Breast epithelium (tissue), 4 donors: Measurements from ENCODE around the gene IL31. TPM values are rescaled to one million over a fixed set of nuclear protein-coding genes. Genes with fewer than 3 reads are reported as not detected.

Experiments used
- DNase-seq, 2 donors: peaks; one replicate each; pipeline ENCODE4 v3.0.0-alpha.2; 2019; ENCODE audit warnings: low spot score in 2 of 2
- H3K27ac ChIP-seq, 2 donors: fragments of 200-600 bp; sonication (generic) in 1 of 2; one replicate each; pipeline ENCODE4 v1.5.1; 2016 to 2019; ENCODE audit warnings: mild to moderate bottlenecking in 1 of 2
- H3K27me3 ChIP-seq, 2 donors: fragments of 200-600 bp; sonication (generic) in 1 of 2; one replicate each; pipeline versions ENCODE4 v1.5.1 to v1.6.0; 2017 to 2019; ENCODE audit warnings: control low read depth in 1 of 2, mild to moderate bottlenecking in 1 of 2
- H3K36me3 ChIP-seq: fragments of 200-600 bp; one replicate; pipeline ENCODE4 v1.5.1; 2019
- H3K4me1 ChIP-seq, 2 donors: fragments of 200-600 bp; sonication (generic); one replicate each; pipeline ENCODE4 v1.5.1; 2016 to 2019; ENCODE audit warnings: control low read depth in 1 of 2
- H3K4me3 ChIP-seq, 3 donors: fragments of 200-600 bp; sonication (generic); 1 replicate in 2 of 3; 2 replicates in 1 of 3; pipeline ENCODE4 v1.5.1; 2016 to 2019; ENCODE audit warnings: mild to moderate bottlenecking in 3 of 3, moderate library complexity in 2 of 3
- H3K9me3 ChIP-seq, 2 donors: fragments of 200-600 bp; sonication (generic) in 1 of 2; one replicate each; pipeline ENCODE4 v1.5.1; 2016 to 2019; ENCODE audit warnings: control low read depth in 1 of 2
- POLR2A ChIP-seq: fragments of 450-650 bp; IDR thresholded peaks from one replicate; pipeline ENCODE4 v1.6.1; 2016; ENCODE audit warnings: antibody characterized with exemption, mild to moderate bottlenecking, moderate library complexity
- POLR2AphosphoS5 ChIP-seq, 3 donors: sonication (generic); formaldehyde crosslinking; IDR thresholded peaks; one replicate each; pipeline ENCODE4 v1.6.1; 2017; ENCODE audit warnings: antibody characterized with exemption in 3 of 3
- intact Hi-C: fragments of 100-400 bp; cut with DNase I; formaldehyde crosslinking; loops from one replicate; pipeline ENCODE4 v1.15.1; 2023; ENCODE audit warnings: low total_unique reads
- total RNA-seq, 3 donors: library from RNA; depleted of rRNA; stranded (reverse); fragments of >200 nt; gene quantifications; one replicate each; pipeline ENCODE4 v1.1.0, GENCODE V29; 2016
- TF ChIP-seq, protein P1 (sequence below), 3 donors: fragments of 450-650 bp; IDR thresholded peaks; one replicate each; pipeline ENCODE4 v1.5.1; 2016 to 2017; ENCODE audit warnings: antibody characterized with exemption in 3 of 3, mild to moderate bottlenecking in 3 of 3, moderate library complexity in 3 of 3

Gene IL31
- total RNA-seq, 3 donors from 2014 or later: not detected

DNA sequence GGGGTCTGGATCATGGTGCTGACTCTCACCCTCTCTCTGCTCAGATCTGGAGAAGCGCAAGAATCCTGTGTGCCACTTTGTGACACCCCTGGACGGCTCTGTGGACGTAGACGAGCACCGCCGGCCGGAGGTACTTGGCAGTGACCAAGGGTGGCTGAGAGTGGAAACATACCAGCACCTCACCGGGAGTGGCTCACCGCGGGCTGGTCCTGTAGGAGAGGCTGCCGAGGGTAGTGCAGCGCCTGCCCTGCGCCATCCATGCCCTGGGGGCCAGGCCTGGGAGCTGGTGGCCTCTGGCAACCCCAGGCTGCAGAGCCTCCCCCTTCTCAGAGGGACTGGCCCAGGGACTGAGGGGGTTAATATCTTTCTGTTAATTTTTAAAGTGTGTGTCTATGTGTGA, 46.2 kb downstream of the IL31 start:
- intact Hi-C loops: loop anchor here (5.0 kb wide), 1 partner anchor 94 kb away; no protein-coding TSS in a partner anchor
- Histone ChIP-seq H3K4me3 (no peak overlapping the region), H3K9me3 (no peaks in the 10 kb centered on the region), H3K27ac (no peak overlapping the region), H3K36me3 (peaks cover 2% of the 10 kb centered on the region), H3K27me3 (no peaks in the 10 kb centered on the region), H3K4me1 (peaks cover 0 to 3% of the 10 kb centered on the region in 2 donors)
- DNase-seq: no peak
- TF ChIP-seq POLR2A: no peak

DNA sequence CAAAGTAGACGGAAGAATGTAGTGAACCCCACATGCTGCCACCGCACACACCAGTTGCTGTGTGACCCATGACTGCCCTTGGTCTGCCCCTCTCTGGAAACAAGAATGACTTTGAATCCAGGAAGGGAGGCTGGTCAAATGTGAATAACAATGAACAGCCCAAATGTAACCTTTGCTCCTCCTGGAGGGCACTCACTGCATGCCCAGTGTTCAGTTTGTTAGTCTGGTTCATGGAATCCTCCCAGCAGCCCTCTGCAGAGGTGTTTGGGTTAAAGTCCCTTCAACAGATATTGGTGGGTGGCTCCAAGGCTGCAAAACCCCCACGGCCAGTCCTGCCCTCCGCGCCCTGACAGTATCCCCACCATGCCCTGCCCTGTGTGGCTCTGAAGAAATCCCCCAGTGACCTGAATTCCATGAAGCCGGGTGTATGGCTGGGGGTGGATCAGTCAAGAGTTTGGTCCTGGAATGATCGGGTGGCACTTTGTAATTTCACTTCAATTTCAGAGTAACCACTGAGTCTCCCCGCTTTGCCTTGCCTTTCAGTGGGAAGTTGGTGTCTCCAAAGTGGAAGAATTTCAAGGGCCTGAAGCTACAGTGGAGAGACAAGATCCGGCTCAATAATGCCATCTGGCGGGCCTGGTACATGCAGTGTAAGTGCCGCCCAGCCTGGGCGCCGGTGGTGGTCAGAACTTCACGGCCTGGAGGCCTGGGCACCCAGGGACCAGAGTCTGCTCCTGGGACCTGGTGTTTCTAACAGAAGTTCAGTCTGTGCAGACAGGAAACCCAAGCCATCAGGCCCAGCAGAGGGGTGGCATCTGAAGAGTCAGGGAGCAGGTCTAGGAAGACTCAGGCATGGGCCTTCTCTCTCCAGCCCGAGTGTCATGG, 47.1 kb downstream of the IL31 start:
- TF ChIP-seq, protein P1, sequence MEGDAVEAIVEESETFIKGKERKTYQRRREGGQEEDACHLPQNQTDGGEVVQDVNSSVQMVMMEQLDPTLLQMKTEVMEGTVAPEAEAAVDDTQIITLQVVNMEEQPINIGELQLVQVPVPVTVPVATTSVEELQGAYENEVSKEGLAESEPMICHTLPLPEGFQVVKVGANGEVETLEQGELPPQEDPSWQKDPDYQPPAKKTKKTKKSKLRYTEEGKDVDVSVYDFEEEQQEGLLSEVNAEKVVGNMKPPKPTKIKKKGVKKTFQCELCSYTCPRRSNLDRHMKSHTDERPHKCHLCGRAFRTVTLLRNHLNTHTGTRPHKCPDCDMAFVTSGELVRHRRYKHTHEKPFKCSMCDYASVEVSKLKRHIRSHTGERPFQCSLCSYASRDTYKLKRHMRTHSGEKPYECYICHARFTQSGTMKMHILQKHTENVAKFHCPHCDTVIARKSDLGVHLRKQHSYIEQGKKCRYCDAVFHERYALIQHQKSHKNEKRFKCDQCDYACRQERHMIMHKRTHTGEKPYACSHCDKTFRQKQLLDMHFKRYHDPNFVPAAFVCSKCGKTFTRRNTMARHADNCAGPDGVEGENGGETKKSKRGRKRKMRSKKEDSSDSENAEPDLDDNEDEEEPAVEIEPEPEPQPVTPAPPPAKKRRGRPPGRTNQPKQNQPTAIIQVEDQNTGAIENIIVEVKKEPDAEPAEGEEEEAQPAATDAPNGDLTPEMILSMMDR (IDR thresholded peaks at IDR 0.05): peak in 1 of 3 donors; percentile 42
- TF ChIP-seq POLR2AphosphoS5 (IDR thresholded peaks at IDR 0.05): no peak
- H3K27me3 ChIP-seq: no peaks in the 10 kb centered on the region
- H3K36me3 ChIP-seq: no peaks in the 10 kb centered on the region
- peaks cover 0 to 3% of the 10 kb centered on the region in 2 donors for H3K4me1 ChIP-seq
- no peak overlapping the region for H3K4me3 ChIP-seq
- DNase-seq: no peak
- no peaks in the 10 kb centered on the region for H3K9me3 ChIP-seq
- intact Hi-C loops: loop anchor here (5.0 kb wide), 1 partner anchor 95 kb away; no protein-coding TSS in a partner anchor
- no peak overlapping the region for H3K27ac ChIP-seq

DNA sequence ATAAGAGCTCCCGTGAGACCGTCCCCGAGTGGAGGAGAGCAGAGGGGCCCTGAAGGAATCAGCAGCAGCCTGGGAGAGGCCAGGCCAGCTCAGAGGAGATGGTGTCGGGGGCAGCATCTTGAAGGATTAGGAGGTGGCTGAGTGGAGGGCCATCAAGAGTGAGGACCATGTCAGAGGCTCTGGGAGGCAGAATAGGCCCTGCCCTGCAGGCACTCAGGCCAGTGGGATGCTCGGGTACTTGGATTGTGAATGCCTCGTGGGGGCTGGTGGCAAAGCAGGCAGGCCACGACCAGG, 47.7 kb downstream of the IL31 start:
- H3K27me3 ChIP-seq: no peaks in the 10 kb centered on the region
- H3K9me3 ChIP-seq: no peaks in the 10 kb centered on the region
- H3K4me1 ChIP-seq: peaks cover 0 to 3% of the 10 kb centered on the region in 2 donors
- no peak for DNase-seq
- TF ChIP-seq, protein P1 (IDR thresholded peaks at IDR 0.05): no peak
- TF ChIP-seq POLR2A (no peak), POLR2AphosphoS5 (IDR thresholded peaks at IDR 0.05) (no peak)
- no peaks in the 10 kb centered on the region for H3K36me3 ChIP-seq
- H3K4me3 ChIP-seq: no peak overlapping the region
- H3K27ac ChIP-seq: no peak overlapping the region
- intact Hi-C loops: loop anchor here (5.0 kb wide), 1 partner anchor 96 kb away; no protein-coding TSS in a partner anchor

DNA sequence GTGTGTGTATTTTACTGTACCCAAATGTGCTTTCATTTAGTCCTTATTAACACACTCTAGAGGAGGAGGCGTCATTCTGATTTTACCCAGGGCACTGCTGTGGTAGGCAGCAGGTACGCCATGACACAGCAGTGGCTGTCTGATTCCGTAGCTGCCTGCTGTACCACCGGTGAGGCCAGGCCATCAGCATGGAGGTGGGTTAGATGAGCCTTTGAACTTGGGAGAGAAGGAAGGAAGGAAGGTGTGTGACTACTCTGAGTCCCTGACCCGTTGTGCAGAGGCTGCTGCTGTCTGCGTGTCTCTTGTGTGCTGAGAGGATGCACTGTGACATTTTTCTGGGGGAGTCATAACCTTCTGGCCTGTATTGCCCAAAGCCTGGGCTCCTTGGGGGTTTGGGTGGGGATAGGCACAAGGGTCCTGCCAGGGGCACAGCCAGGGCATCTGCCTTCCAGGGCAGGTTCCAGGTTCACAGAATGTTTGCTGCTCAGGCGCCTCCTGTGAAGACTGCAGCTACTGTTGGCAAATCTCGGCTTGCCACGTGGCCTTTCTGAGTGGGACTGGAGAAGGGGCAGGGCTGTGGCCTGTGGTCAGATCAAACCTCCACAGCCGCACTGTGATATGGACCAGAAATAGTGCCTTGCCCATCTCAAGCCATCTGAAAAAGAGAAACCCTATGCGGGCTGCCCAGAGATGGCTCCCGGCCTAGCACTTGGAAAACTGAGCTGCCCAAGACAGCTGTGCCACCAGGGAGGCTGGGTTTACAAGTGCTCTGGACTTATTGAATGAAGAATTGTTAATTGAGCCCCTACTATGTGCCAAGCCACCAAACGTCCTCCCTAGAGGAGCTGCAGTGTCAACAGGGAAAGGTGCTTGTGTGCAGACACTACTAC, 48.3 kb downstream of the IL31 start:
- intact Hi-C loops: loop anchor here (5.0 kb wide), 1 partner anchor 97 kb away; no protein-coding TSS in a partner anchor
- no peak for DNase-seq
- H3K27me3 ChIP-seq: no peaks in the 10 kb centered on the region
- H3K27ac ChIP-seq: no peak overlapping the region
- TF ChIP-seq, protein P1 (IDR thresholded peaks at IDR 0.05): no peak
- TF ChIP-seq POLR2AphosphoS5 (IDR thresholded peaks at IDR 0.05) (no peak), POLR2A (no peak)
- H3K4me1 ChIP-seq: peaks cover 0 to 3% of the 10 kb centered on the region in 2 donors
- no peak overlapping the region for H3K4me3 ChIP-seq
- H3K36me3 ChIP-seq: no peaks in the 10 kb centered on the region
- no peaks in the 10 kb centered on the region for H3K9me3 ChIP-seq

DNA sequence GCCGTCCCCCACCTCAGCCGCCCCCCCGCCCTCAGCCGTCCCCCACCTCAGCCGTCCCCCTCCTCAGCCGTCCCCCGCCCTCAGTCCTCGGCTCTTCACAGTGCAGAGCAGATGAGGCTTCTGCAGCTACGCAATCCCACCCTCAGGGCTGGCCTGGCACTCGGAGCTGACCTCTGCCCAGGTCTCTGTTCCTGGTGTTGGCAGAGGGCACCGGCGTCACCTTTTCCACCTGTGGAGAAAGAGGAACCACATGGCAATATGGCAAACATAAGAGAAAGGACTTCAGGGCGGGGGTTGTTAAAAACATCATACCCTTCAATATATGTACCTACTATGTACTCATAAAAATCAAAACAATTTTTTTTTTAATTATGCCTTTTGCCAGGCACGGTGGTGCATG, 49.7 kb downstream of the IL31 start:
- no peak for TF ChIP-seq POLR2A
- no peak for TF ChIP-seq POLR2AphosphoS5 (IDR thresholded peaks at IDR 0.05)
- TF ChIP-seq, protein P1 (IDR thresholded peaks at IDR 0.05): no peak
- Histone ChIP-seq H3K4me3 (no peak overlapping the region), H3K27me3 (no peaks in the 10 kb centered on the region), H3K9me3 (no peaks in the 10 kb centered on the region), H3K4me1 (peaks cover 0 to 3% of the 10 kb centered on the region in 2 donors), H3K27ac (no peak overlapping the region), H3K36me3 (no peaks in the 10 kb centered on the region)
- intact Hi-C loops: no loop called here
- DNase-seq: no peak
